ENCODE measurements around the gene MINDY4. TPM values are rescaled to one million over a fixed set of nuclear protein-coding genes. Genes with fewer than 3 reads are reported as not detected.

The MINDY4 gene
- total RNA-seq, 1 experiment from 2014 or later: 1.8 TPM

- TF ChIP-seq MLX (CRISPR knock-in tag; IDR thresholded peaks at IDR 0.05) (no peak), ZNF416 (CRISPR knock-in tag; IDR thresholded peaks at IDR 0.05) (no peak)
Observed at GRCh38 chr7:30757342-30757692, 13.9 kb upstream of the MINDY4 start (continued).

DNA sequence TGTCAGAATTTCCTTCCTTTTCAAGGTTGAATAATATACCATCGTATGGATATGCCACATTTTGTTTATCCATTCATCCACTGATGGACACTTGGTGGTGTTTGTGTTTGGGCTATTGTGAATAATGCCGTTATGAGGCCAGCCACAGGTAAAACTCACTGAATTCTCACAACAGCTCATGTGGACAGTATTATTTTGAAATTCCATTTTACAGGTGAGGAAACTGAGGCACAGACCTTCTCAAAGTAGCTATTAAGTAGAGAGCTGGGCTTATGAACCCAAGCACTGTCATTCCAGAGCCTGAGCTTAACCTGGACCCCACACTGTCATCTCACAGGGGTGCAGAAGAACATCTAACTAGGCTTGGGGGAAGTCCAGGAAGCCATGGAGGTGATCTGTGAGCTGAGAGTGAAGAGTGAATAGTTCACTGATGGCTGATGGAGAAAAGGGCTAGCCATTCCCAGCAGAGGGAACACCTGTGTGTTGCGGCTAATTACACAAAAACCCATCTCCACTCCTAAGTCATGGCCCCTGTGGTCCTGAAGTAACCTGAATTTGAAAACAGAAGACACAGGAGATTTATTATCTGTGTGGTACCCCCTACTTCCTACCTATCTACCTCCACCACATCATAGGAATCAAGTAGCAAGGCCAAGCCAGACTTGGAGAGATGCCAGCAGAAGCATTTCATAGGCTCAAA lies 10.6 kb upstream of the MINDY4 start:
- ATAC-seq: no peak
- H3K27ac Mint-ChIP-seq: no peak overlapping the region

More for the DNA sequence above, 10.6 kb upstream of the MINDY4 start:
- no peak for DNase-seq (ENCODE audit: low spot score)
- CTCF ChIA-PET: interaction anchor here (1.2 kb wide), 1 partner anchor 79 kb away, joined by 3 read pairs; the partner anchor contains the start of gene CRHR2
- Mint-ChIP-seq H3K4me1 (no peaks in the 10 kb centered on the region), H3K27me3 (ENCODE audit: low read depth) (peaks cover 19% of the 10 kb centered on the region), H3K9me3 (no peaks in the 10 kb centered on the region), H3K4me3 (no peak overlapping the region; the same call in 1 of the 2 replicates), H3K36me3 (no peaks in the 10 kb centered on the region)
- TF ChIP-seq TEAD1 (CRISPR knock-in tag; IDR thresholded peaks at IDR 0.05) (no peak), E2F4 (CRISPR knock-in tag; IDR thresholded peaks at IDR 0.05; ENCODE audit: borderline replicate concordance, low read depth) (no peak), ZNF416 (CRISPR knock-in tag; IDR thresholded peaks at IDR 0.05) (no peak), OVOL2 (CRISPR knock-in tag; IDR thresholded peaks at IDR 0.05; ENCODE audit: borderline replicate concordance) (no peak), MXD4 (CRISPR knock-in tag; IDR thresholded peaks at IDR 0.05; ENCODE audit: borderline replicate concordance) (no peak), SMAD3 (CRISPR knock-in tag; IDR thresholded peaks at IDR 0.05; ENCODE audit: borderline replicate concordance) (no peak), NR3C1 (CRISPR knock-in tag; conservative IDR thresholded peaks at IDR 0.05; ENCODE audit: low read depth) (no peak), SP1 (CRISPR knock-in tag; conservative IDR thresholded peaks at IDR 0.05) (no peak), FOXK1 (CRISPR knock-in tag; IDR thresholded peaks at IDR 0.05) (no peak), GTF2I (CRISPR knock-in tag; conservative IDR thresholded peaks at IDR 0.05) (no peak), CREB1 (CRISPR knock-in tag; IDR thresholded peaks at IDR 0.05) (no peak), NR2C2 (CRISPR knock-in tag; IDR thresholded peaks at IDR 0.05) (no peak), KAT7 (CRISPR knock-in tag; IDR thresholded peaks at IDR 0.05; ENCODE audit: borderline replicate concordance) (no peak), ZNF532 (CRISPR knock-in tag; IDR thresholded peaks at IDR 0.05; ENCODE audit: borderline replicate concordance) (no peak)
- TF ChIP-seq, protein P1, sequence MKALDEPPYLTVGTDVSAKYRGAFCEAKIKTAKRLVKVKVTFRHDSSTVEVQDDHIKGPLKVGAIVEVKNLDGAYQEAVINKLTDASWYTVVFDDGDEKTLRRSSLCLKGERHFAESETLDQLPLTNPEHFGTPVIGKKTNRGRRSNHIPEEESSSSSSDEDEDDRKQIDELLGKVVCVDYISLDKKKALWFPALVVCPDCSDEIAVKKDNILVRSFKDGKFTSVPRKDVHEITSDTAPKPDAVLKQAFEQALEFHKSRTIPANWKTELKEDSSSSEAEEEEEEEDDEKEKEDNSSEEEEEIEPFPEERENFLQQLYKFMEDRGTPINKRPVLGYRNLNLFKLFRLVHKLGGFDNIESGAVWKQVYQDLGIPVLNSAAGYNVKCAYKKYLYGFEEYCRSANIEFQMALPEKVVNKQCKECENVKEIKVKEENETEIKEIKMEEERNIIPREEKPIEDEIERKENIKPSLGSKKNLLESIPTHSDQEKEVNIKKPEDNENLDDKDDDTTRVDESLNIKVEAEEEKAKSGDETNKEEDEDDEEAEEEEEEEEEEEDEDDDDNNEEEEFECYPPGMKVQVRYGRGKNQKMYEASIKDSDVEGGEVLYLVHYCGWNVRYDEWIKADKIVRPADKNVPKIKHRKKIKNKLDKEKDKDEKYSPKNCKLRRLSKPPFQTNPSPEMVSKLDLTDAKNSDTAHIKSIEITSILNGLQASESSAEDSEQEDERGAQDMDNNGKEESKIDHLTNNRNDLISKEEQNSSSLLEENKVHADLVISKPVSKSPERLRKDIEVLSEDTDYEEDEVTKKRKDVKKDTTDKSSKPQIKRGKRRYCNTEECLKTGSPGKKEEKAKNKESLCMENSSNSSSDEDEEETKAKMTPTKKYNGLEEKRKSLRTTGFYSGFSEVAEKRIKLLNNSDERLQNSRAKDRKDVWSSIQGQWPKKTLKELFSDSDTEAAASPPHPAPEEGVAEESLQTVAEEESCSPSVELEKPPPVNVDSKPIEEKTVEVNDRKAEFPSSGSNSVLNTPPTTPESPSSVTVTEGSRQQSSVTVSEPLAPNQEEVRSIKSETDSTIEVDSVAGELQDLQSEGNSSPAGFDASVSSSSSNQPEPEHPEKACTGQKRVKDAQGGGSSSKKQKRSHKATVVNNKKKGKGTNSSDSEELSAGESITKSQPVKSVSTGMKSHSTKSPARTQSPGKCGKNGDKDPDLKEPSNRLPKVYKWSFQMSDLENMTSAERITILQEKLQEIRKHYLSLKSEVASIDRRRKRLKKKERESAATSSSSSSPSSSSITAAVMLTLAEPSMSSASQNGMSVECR (CRISPR knock-in tag; IDR thresholded peaks at IDR 0.05; ENCODE audit: borderline replicate concordance): no peak
- TF ChIP-seq, protein P2, sequence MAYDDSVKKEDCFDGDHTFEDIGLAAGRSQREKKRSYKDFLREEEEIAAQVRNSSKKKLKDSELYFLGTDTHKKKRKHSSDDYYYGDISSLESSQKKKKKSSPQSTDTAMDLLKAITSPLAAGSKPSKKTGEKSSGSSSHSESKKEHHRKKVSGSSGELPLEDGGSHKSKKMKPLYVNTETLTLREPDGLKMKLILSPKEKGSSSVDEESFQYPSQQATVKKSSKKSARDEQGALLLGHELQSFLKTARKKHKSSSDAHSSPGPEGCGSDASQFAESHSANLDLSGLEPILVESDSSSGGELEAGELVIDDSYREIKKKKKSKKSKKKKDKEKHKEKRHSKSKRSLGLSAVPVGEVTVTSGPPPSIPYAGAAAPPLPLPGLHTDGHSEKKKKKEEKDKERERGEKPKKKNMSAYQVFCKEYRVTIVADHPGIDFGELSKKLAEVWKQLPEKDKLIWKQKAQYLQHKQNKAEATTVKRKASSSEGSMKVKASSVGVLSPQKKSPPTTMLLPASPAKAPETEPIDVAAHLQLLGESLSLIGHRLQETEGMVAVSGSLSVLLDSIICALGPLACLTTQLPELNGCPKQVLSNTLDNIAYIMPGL (CRISPR knock-in tag; IDR thresholded peaks at IDR 0.05): no peak
- TF ChIP-seq, protein P3, sequence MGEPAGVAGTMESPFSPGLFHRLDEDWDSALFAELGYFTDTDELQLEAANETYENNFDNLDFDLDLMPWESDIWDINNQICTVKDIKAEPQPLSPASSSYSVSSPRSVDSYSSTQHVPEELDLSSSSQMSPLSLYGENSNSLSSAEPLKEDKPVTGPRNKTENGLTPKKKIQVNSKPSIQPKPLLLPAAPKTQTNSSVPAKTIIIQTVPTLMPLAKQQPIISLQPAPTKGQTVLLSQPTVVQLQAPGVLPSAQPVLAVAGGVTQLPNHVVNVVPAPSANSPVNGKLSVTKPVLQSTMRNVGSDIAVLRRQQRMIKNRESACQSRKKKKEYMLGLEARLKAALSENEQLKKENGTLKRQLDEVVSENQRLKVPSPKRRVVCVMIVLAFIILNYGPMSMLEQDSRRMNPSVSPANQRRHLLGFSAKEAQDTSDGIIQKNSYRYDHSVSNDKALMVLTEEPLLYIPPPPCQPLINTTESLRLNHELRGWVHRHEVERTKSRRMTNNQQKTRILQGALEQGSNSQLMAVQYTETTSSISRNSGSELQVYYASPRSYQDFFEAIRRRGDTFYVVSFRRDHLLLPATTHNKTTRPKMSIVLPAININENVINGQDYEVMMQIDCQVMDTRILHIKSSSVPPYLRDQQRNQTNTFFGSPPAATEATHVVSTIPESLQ (CRISPR knock-in tag; IDR thresholded peaks at IDR 0.05): no peak
- POLR2A ChIA-PET: no interaction called here

Measured in WTC11 (cell line).